ENCODE data around the gene ACER2. TPM values are rescaled to one million over a fixed set of nuclear protein-coding genes. Genes with fewer than 3 reads are reported as not detected.

Gene ACER2
- total and polyA plus RNA-seq, 2 of the 8 experiments (the other 6 are each of a cell fraction or from before 2014, with no cell fraction given) = 7.4 to 8.8 TPM

- Histone ChIP-seq H2AK5ac (ENCODE audit: low read depth, low read length) (no peak overlapping the region), H3K9ac (replicated peaks in 1 of 4; ENCODE audit: extremely low read depth in 1 of 4, low read depth in 3 of 4, low read length in 3 of 4) (no peak overlapping the region), H2BK120ac (replicated peaks; ENCODE audit: low read depth, low read length) (no peak overlapping the region), H4K5ac (ENCODE audit: insufficient read length, low read depth, low read length) (no peak overlapping the region), H2BK12ac (ENCODE audit: low read depth, low read length) (no peak overlapping the region), H3K9me3 (ENCODE audit: insufficient read depth in 2 of 2, low read depth in 1 of 2, low read length in 1 of 2) (no peaks in the 10 kb centered on the region), H3K36me3 (ENCODE audit: control insufficient read depth in 2 of 4, insufficient read depth in 4 of 4, low read length in 3 of 4) (peaks cover 0 to 13% (median 5%) of the 10 kb centered on the region in 4 experiments; a peak in 4 of 8 replicates), H3K4me2 (ENCODE audit: insufficient read depth in 1 of 2, low read depth in 2 of 2, low read length in 2 of 2) (no peak overlapping the region), H2BK15ac (ENCODE audit: low read length) (no peak overlapping the region), H3K4me1 (replicated peaks in 1 of 4; ENCODE audit: control insufficient read depth in 3 of 4, insufficient read depth in 4 of 4, low read length in 3 of 4) (peaks cover 12 to 20% (median 18%) of the 10 kb centered on the region in 4 experiments), H3K79me2 (ENCODE audit: control insufficient read depth in 1 of 2, insufficient read depth in 2 of 2, low read length in 2 of 2) (no peaks in the 10 kb centered on the region), H3K18ac (ENCODE audit: extremely low read depth, low read length) (no peak overlapping the region), H3K4ac (replicated peaks; ENCODE audit: insufficient read length, low read depth, low read length) (no peak overlapping the region), H4K20me1 (replicated peaks in 1 of 2; ENCODE audit: control insufficient read depth in 1 of 2, insufficient read depth in 2 of 2, low read length in 2 of 2) (no peaks in the 10 kb centered on the region), H3K14ac (ENCODE audit: insufficient read length) (no peak overlapping the region), H3K23me2 (ENCODE audit: low read depth, low read length) (0 out of 2 replicates have a peak, but pooled peaks cover 5% of the 10 kb centered on the region), H2BK5ac (ENCODE audit: low read depth, low read length) (no peak overlapping the region), H4K91ac (replicated peaks; ENCODE audit: insufficient read length, low read length) (no peak overlapping the region), H4K8ac (ENCODE audit: extremely low read depth, insufficient read depth, low read length) (no peak overlapping the region), H3K27me3 (replicated peaks in 1 of 4; ENCODE audit: control insufficient read depth in 3 of 4, extremely low read depth in 1 of 4, insufficient read depth in 3 of 4, low read length in 3 of 4) (no peaks in the 10 kb centered on the region), H3K79me1 (ENCODE audit: low read depth, low read length) (no peaks in the 10 kb centered on the region; the same call in 1 of the 2 replicates), H2BK20ac (ENCODE audit: low read length) (no peak overlapping the region), H3K27ac (ENCODE audit: low read depth, low read length) (no peak overlapping the region), H3K23ac (ENCODE audit: insufficient read length) (no peak overlapping the region), H2AFZ (ENCODE audit: low read length) (no peak overlapping the region), H3K56ac (replicated peaks; ENCODE audit: insufficient read length, low read depth, low read length) (no peak overlapping the region), H3K4me3 (ENCODE audit: extremely low read depth in 1 of 4, insufficient read depth in 2 of 4, low read depth in 3 of 4, low read length in 4 of 4) (no peak overlapping the region)
- no peak for TF ChIP-seq TAF1 (IDR thresholded peaks at IDR 0.05; ENCODE audit: low read depth, low read length)
- TF ChIP-seq MAFK (IDR thresholded peaks at IDR 0.05; ENCODE audit: low read depth, low read length) = no peak
- TF ChIP-seq CHD1 (IDR thresholded peaks at IDR 0.05; ENCODE audit: low read depth, low read length) = no peak
- no peak for TF ChIP-seq SP2 (IDR thresholded peaks at IDR 0.05; ENCODE audit: low read length)
- TF ChIP-seq CBX5 (IDR thresholded peaks at IDR 0.05; ENCODE audit: low read depth, low read length) = no peak
- no peak for TF ChIP-seq RBBP5 (IDR thresholded peaks at IDR 0.05; ENCODE audit: borderline replicate concordance, low read depth, low read length)
- TF ChIP-seq JUN (IDR thresholded peaks at IDR 0.05; ENCODE audit: low read depth, low read length) = no peak
- TF ChIP-seq E2F6 (IDR thresholded peaks at IDR 0.05) = no peak
- no peak for TF ChIP-seq POLR2A (IDR thresholded peaks at IDR 0.05; ENCODE audit: control extremely low read depth in 1 of 2, low read depth in 2 of 2, low read length in 2 of 2)
- TF ChIP-seq ASH2L (IDR thresholded peaks at IDR 0.05; ENCODE audit: low read length) = no peak
- TF ChIP-seq HDAC2 (IDR thresholded peaks at IDR 0.05; ENCODE audit: borderline replicate concordance in 1 of 2, low read depth in 2 of 2, low read length in 2 of 2) = no peak
- TF ChIP-seq SIRT6 (IDR thresholded peaks at IDR 0.05; ENCODE audit: low read length) = no peak
- TF ChIP-seq RNF2 (IDR thresholded peaks at IDR 0.05; ENCODE audit: borderline replicate concordance, low read depth, low read length, missing control alignments, poor library complexity, severe bottlenecking) = no peak
- CTCF ChIA-PET (ENCODE audit: partially characterized antibody) = interaction anchor here (1.0 to 2.9 kb wide), 3 partner anchors 11 to 71 kb away, joined by 3 to 12 read pairs (median 3); no protein-coding TSS in a partner anchor
- POLR2A ChIA-PET (ENCODE audit: partially characterized antibody) = interaction anchor here (0.6 to 4.4 kb wide), 2 partner anchors 17 to 63 kb away, joined by 3 to 33 read pairs; partner anchors contain the start of gene RPS6
- FAIRE-seq (no peak), DNase-seq (ENCODE audit: low read depth in 1 of 2, low spot score in 2 of 2) (no peak)
- 91% methylated on average over 4 of the region's 4 CpGs; no CpG with 5 or more reads in 1 of the 2 experiments for WGBS, 2 experiments (ENCODE audit: extremely low coverage in 1 of 2, insufficient coverage in 1 of 2, insufficient read length in 1 of 2, insufficient replicate concordance in 2 of 2, low coverage in 1 of 2, low lambda C conversion rate in 2 of 2, missing lambda C conversion rate in 1 of 2)
Observed at GRCh38 chr9:19441730-19442129, 32.9 kb downstream of the ACER2 start.

Measured in H1 (cell line).